ENCODE data around the gene FAM131A. TPM values are rescaled to one million over a fixed set of nuclear protein-coding genes. Genes with fewer than 3 reads are reported as not detected.

FAM131A gene
- total RNA-seq, 1 experiment from 2014 or later: 14.4 TPM

DNA sequence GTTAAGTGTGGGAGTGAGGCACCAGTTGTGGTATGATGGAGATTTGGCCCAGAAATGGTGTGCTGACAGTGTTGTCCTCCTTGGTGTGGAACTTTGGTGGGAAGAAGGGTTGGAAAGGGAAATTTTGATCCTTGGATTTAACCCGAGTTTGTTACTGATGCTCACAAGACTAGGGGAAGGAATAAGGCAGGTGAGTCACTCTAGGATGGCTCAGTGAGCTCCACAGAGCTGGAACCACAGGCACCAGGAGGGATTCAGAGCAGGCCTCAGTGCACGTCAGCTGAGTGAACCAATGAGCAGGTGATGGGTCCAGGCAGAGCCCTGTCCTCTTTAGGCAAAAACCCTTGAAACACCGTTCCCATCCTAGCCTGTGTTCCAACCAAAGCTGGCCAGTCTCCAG, 53.9 kb downstream of the FAM131A start:
- Mint-ChIP-seq H3K36me3 (ENCODE audit: insufficient read depth in 1 of 3, low read depth in 3 of 3) (no peaks in the 10 kb centered on the region), H3K4me3 (no peak overlapping the region), H3K27ac (no peak overlapping the region; a peak in 1 of 7 replicates), H3K27me3 (ENCODE audit: low read depth) (peaks cover 17% of the 10 kb centered on the region), H3K9me3 (no peaks in the 10 kb centered on the region), H3K4me1 (peaks cover 6 to 7% of the 10 kb centered on the region in 2 experiments; a peak in 3 of 4 replicates)
- Histone ChIP-seq H3K18ac (ENCODE audit: insufficient read length, low read depth, low read length) (no peak overlapping the region), H2AFZ (ENCODE audit: low read length) (no peak overlapping the region), H2BK12ac (ENCODE audit: insufficient read length, low read depth, low read length) (no peak overlapping the region), H3K79me1 (ENCODE audit: insufficient read depth, low read depth, low read length, poor library complexity, severe bottlenecking) (no peaks in the 10 kb centered on the region), H3K14ac (ENCODE audit: insufficient read depth, low read length) (no peak overlapping the region), H3K4ac (ENCODE audit: low read depth, low read length) (no peak overlapping the region), H4K20me1 (ENCODE audit: control insufficient read depth, insufficient read depth, insufficient read length) (no peaks in the 10 kb centered on the region), H3K23ac (ENCODE audit: insufficient read length, low read depth, low read length) (no peak overlapping the region), H3K9me3 (ENCODE audit: control insufficient read depth, low read depth, low read length) (no peaks in the 10 kb centered on the region), H2BK15ac (ENCODE audit: low read depth, low read length) (no peak overlapping the region), H4K8ac (replicated peaks; ENCODE audit: insufficient read length, low read depth, low read length) (no peak overlapping the region), H4K5ac (ENCODE audit: insufficient read length, low read depth, low read length) (no peak overlapping the region), H3K4me2 (ENCODE audit: insufficient read depth, insufficient read length, low read length) (no peak overlapping the region), H3K79me2 (ENCODE audit: insufficient read depth, low read length) (no peaks in the 10 kb centered on the region), H3K56ac (ENCODE audit: insufficient read length, low read depth, low read length) (no peak overlapping the region), H2BK20ac (ENCODE audit: low read depth, low read length, poor library complexity, severe bottlenecking) (no peak overlapping the region), H2BK120ac (ENCODE audit: low read depth, low read length, poor library complexity, severe bottlenecking) (no peak overlapping the region), H4K91ac (ENCODE audit: insufficient read length, low read depth, low read length) (no peak overlapping the region), H3K27ac (ENCODE audit: insufficient read length, low read depth, low read length) (no peak overlapping the region), H3K23me2 (ENCODE audit: insufficient read length, low read depth, low read length, poor library complexity, severe bottlenecking) (no peaks in the 10 kb centered on the region), H3K27me3 (ENCODE audit: insufficient read depth, low read length) (no peaks in the 10 kb centered on the region), H2AK5ac (ENCODE audit: insufficient read length, low read length) (no peak overlapping the region), H2BK5ac (ENCODE audit: insufficient read length, low read length) (no peak overlapping the region), H3K4me1 (ENCODE audit: insufficient read depth, low read length) (no peaks in the 10 kb centered on the region), H3K9ac (ENCODE audit: extremely low read depth, insufficient read length, low read length) (no peak overlapping the region), H3T11ph (ENCODE audit: low read length) (no peak overlapping the region)
- DNase-seq: no peak
- TF ChIP-seq, protein P1, sequence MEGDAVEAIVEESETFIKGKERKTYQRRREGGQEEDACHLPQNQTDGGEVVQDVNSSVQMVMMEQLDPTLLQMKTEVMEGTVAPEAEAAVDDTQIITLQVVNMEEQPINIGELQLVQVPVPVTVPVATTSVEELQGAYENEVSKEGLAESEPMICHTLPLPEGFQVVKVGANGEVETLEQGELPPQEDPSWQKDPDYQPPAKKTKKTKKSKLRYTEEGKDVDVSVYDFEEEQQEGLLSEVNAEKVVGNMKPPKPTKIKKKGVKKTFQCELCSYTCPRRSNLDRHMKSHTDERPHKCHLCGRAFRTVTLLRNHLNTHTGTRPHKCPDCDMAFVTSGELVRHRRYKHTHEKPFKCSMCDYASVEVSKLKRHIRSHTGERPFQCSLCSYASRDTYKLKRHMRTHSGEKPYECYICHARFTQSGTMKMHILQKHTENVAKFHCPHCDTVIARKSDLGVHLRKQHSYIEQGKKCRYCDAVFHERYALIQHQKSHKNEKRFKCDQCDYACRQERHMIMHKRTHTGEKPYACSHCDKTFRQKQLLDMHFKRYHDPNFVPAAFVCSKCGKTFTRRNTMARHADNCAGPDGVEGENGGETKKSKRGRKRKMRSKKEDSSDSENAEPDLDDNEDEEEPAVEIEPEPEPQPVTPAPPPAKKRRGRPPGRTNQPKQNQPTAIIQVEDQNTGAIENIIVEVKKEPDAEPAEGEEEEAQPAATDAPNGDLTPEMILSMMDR (conservative IDR thresholded peaks at IDR 0.05): no peak
- no CpG with 5 or more reads among the region's 3 CpGs for WGBS (ENCODE audit: extremely low coverage, insufficient read length, low lambda C conversion rate)

All from H9 (cell line).